HFF-Myc (cell line): ENCODE results near the gene ADCY10.
A peak's percentile ranks its signal among the peaks of the same experiment; 100 is the strongest.

Experiments used
- DNase-seq: peaks from one replicate; pipeline ENCODE4 v3.0.0-alpha.2; 2011; ENCODE audit warnings: low read depth; ENCODE audit errors: extremely low read depth
- H3K4me3 ChIP-seq: replicated peaks from 2 replicates; pipeline ENCODE4 v1.5.1; 2011; ENCODE audit warnings: low read depth, mild to moderate bottlenecking, control low read depth, low read length
- CTCF ChIP-seq: IDR thresholded peaks from 2 replicates; pipeline ENCODE4 v1.5.1; 2012; ENCODE audit warnings: mild to moderate bottlenecking, low read depth, low read length, control low read depth; ENCODE audit errors: missing control alignments

Gene ADCY10

GRCh38 chr1:167909691-167910180 is 4.2 kb downstream of the ADCY10 start:
- TF ChIP-seq CTCF = no peak
- DNase-seq = no peak
- no peak overlapping the region for H3K4me3 ChIP-seq

- TF ChIP-seq CTCF = no peak
- no peak for DNase-seq
- H3K4me3 ChIP-seq = no peak overlapping the region
Measured at GRCh38 chr1:167905671-167906070, 8.3 kb downstream of the ADCY10 start.

GRCh38 chr1:167905182-167905581 is 8.8 kb downstream of the ADCY10 start:
- DNase-seq = no peak
- H3K4me3 ChIP-seq = no peak overlapping the region
- no peak for TF ChIP-seq CTCF

- peak; percentile 4 for TF ChIP-seq CTCF
- DNase-seq = peak; percentile 46
- no peak overlapping the region for H3K4me3 ChIP-seq
Measured at GRCh38 chr1:167904652-167905130, 9.2 kb downstream of the ADCY10 start.

- no peak overlapping the region for H3K4me3 ChIP-seq
- TF ChIP-seq CTCF = no peak
- DNase-seq = no peak
Measured at GRCh38 chr1:167900907-167901306, 13.0 kb downstream of the ADCY10 start.

GRCh38 chr1:167899253-167899681 is 14.7 kb downstream of the ADCY10 start:
- DNase-seq = no peak
- H3K4me3 ChIP-seq = no peak overlapping the region
- TF ChIP-seq CTCF = no peak

- no peak overlapping the region for H3K4me3 ChIP-seq
- TF ChIP-seq CTCF = no peak
- DNase-seq = no peak
Measured at GRCh38 chr1:167898578-167899222, 15.2 kb downstream of the ADCY10 start.
